Smooth muscle cell (in vitro differentiated cells): ENCODE data around the gene PLPPR3. TPM values are rescaled to one million over a fixed set of nuclear protein-coding genes. Genes with fewer than 3 reads are reported as not detected.

Source experiments
- DNase-seq: peaks from one replicate; lab custom pipeline; 2025; ENCODE audit not compliant: unreplicated experiment; lab: John Stamatoyannopoulos, UW
- H2AFZ ChIP-seq: fragments of 200-600 bp; sonication (generic); 2 replicates; pipeline ENCODE4 v1.6.0; 2016; ENCODE audit warnings: antibody characterized with exemption, low read depth, mild to moderate bottlenecking
- H3F3A ChIP-seq: fragments of 200-600 bp; sonication (generic); 2 replicates; pipeline ENCODE4 v1.6.0; 2017; ENCODE audit warnings: antibody characterized with exemption, low read depth
- H3K27ac ChIP-seq: fragments of 200-600 bp; sonication (generic); 2 replicates; pipeline ENCODE4 v1.5.1; 2016; ENCODE audit warnings: low read depth, mild to moderate bottlenecking
- H3K27me3 ChIP-seq: fragments of 200-600 bp; sonication (generic); 2 replicates; pipeline ENCODE4 v1.6.1; 2016; ENCODE audit warnings: low read depth, mild to moderate bottlenecking
- H3K36me3 ChIP-seq: fragments of 200-600 bp; sonication (generic); 2 replicates; pipeline ENCODE4 v1.5.1; 2016; ENCODE audit warnings: low read depth
- H3K4me1 ChIP-seq: fragments of 200-600 bp; sonication (generic); 2 replicates; pipeline ENCODE4 v1.5.1; 2016; ENCODE audit warnings: low read depth
- H3K4me2 ChIP-seq: fragments of 200-600 bp; sonication (generic); 2 replicates; pipeline ENCODE4 v1.6.0; 2016; ENCODE audit warnings: mild to moderate bottlenecking
- H3K4me3 ChIP-seq: fragments of 200-600 bp; sonication (generic); 2 replicates; pipeline ENCODE4 v1.5.1; 2016; ENCODE audit warnings: mild to moderate bottlenecking
- H3K79me2 ChIP-seq: fragments of 200-600 bp; sonication (generic); 2 replicates; pipeline ENCODE4 v1.6.0; 2016; ENCODE audit warnings: low read depth, mild to moderate bottlenecking
- H3K9ac ChIP-seq: fragments of 200-600 bp; sonication (generic); 2 replicates; pipeline ENCODE4 v1.6.0; 2016; ENCODE audit warnings: low read depth
- H3K9me3 ChIP-seq: fragments of 200-600 bp; sonication (generic); replicated peaks from 2 replicates; pipeline ENCODE4 v1.5.1; 2016; ENCODE audit warnings: low read depth
- H4K20me1 ChIP-seq: fragments of 200-600 bp; sonication (generic); 2 replicates; pipeline ENCODE4 v1.6.0; 2016; ENCODE audit warnings: low read depth
- CTCF ChIP-seq: fragments of 200-600 bp; sonication (generic); IDR thresholded peaks from 2 replicates; pipeline ENCODE4 v1.5.1; 2017; ENCODE audit warnings: borderline replicate concordance, mild to moderate bottlenecking, antibody characterized with exemption; ENCODE audit not compliant: insufficient read depth, poor library complexity, severe bottlenecking
- WGBS: methylation state at CpG from one replicate; pipeline ENCODE4 v1.1.7; 2016; ENCODE audit warnings: low lambda C conversion rate; 5-methylcytosine and 5-hydroxymethylcytosine counted together
- polyA plus RNA-seq: library from polyadenylated mRNA; unstranded; fragments of >200 nt; fragmentation: Nextera tagmentation; extraction: Ambion mirVana; gene quantifications from 2 replicates; pipeline ENCODE4 v1.2.1, GENCODE V29; 2016
- total RNA-seq: library from RNA; depleted of rRNA; stranded (reverse); fragments of >200 nt; gene quantifications from 2 replicates; pipeline ENCODE4 v1.2.3, GENCODE V29; 2014

PLPPR3 gene
- total and polyA plus RNA-seq, 2 experiments from 2014 or later, result 6.5 to 13.7 TPM

GRCh38 chr19:765179-765738, 56.5 kb downstream of the PLPPR3 start:
- Histone ChIP-seq H3K79me2 (no peaks in the 10 kb centered on the region), H3K27ac (no peak overlapping the region), H3K36me3 (no peaks in the 10 kb centered on the region), H4K20me1 (no peaks in the 10 kb centered on the region), H3K4me1 (no peaks in the 10 kb centered on the region), H3F3A (peaks cover 4% of the 10 kb centered on the region), H3K4me3 (no peak overlapping the region), H3K27me3 (no peaks in the 10 kb centered on the region), H2AFZ (no peak overlapping the region), H3K9me3 (no peaks in the 10 kb centered on the region), H3K9ac (no peak overlapping the region), H3K4me2 (no peak overlapping the region)
- DNase-seq, result no peak
- no peak for TF ChIP-seq CTCF
- 93% methylated on average over 7 of the region's 7 CpGs for WGBS

- H3K4me2 ChIP-seq, result no peak overlapping the region
- no peak overlapping the region for H3K4me3 ChIP-seq
- DNase-seq, result no peak
- no peaks in the 10 kb centered on the region for H3K27me3 ChIP-seq
- no peak overlapping the region for H2AFZ ChIP-seq
- H3K27ac ChIP-seq, result no peak overlapping the region
- H3K4me1 ChIP-seq, result no peaks in the 10 kb centered on the region
- H3K9me3 ChIP-seq, result no peaks in the 10 kb centered on the region
- 94% methylated on average over 12 of the region's 12 CpGs for WGBS
- H3K79me2 ChIP-seq, result no peaks in the 10 kb centered on the region
- H4K20me1 ChIP-seq, result no peaks in the 10 kb centered on the region
- no peak overlapping the region for H3K9ac ChIP-seq
- H3K36me3 ChIP-seq, result no peaks in the 10 kb centered on the region
- H3F3A ChIP-seq, result peaks cover 4% of the 10 kb centered on the region
- no peak for TF ChIP-seq CTCF
Measured at GRCh38 chr19:764301-764700, 57.5 kb downstream of the PLPPR3 start.

GRCh38 chr19:763869-764268, 57.9 kb downstream of the PLPPR3 start:
- WGBS, result 97% methylated on average over 6 of the region's 6 CpGs
- TF ChIP-seq CTCF, result no peak

GRCh38 chr19:763181-763580, 58.6 kb downstream of the PLPPR3 start:
- H3K9me3 ChIP-seq, result no peaks in the 10 kb centered on the region
- H3K79me2 ChIP-seq, result no peaks in the 10 kb centered on the region
- TF ChIP-seq CTCF, result no peak
- H3K27me3 ChIP-seq, result no peaks in the 10 kb centered on the region
- H4K20me1 ChIP-seq, result no peaks in the 10 kb centered on the region
- 96% methylated on average over 10 of the region's 10 CpGs for WGBS
- H3K4me1 ChIP-seq, result no peaks in the 10 kb centered on the region
- H3K4me2 ChIP-seq, result no peak overlapping the region
- H3K4me3 ChIP-seq, result no peak overlapping the region
- no peaks in the 10 kb centered on the region for H3K36me3 ChIP-seq
- no peak overlapping the region for H3K27ac ChIP-seq
- H2AFZ ChIP-seq, result no peak overlapping the region
- no peak for DNase-seq
- H3F3A ChIP-seq, result no peaks in the 10 kb centered on the region
- H3K9ac ChIP-seq, result no peak overlapping the region

More at GRCh38 chr19:763869-764268, 57.9 kb downstream of the PLPPR3 start:
- Histone ChIP-seq H3K9ac (no peak overlapping the region), H3K4me2 (no peak overlapping the region), H3K36me3 (no peaks in the 10 kb centered on the region), H3K4me3 (no peak overlapping the region), H3K27me3 (no peaks in the 10 kb centered on the region), H3K79me2 (no peaks in the 10 kb centered on the region), H3K27ac (no peak overlapping the region), H3K4me1 (no peaks in the 10 kb centered on the region), H3K9me3 (no peaks in the 10 kb centered on the region), H4K20me1 (no peaks in the 10 kb centered on the region), H3F3A (peaks cover 1% of the 10 kb centered on the region), H2AFZ (no peak overlapping the region)
- DNase-seq, result no peak
